ENCODE data around the gene CNTN4. TPM values are rescaled to one million over a fixed set of nuclear protein-coding genes. Genes with fewer than 3 reads are reported as not detected.

Gene CNTN4
- total RNA-seq, 4 donors from 2014 or later = 2.6 to 91.2 (median 13.2) TPM

GRCh38 chr3:3082234-3082924 lies 983.7 kb downstream of the CNTN4 start:
- H3K27me3 ChIP-seq = no peaks in the 10 kb centered on the region
- no peak for DNase-seq
- no peak overlapping the region for H3K27ac ChIP-seq
- TF ChIP-seq POLR2A (IDR thresholded peaks at IDR 0.05) (no peak), CTCF (IDR thresholded peaks at IDR 0.05) (no peak)
- intact Hi-C loops (cut with DNase I; ENCODE audit: low total_unique reads) = no loop called here
- no peaks in the 10 kb centered on the region for H3K9me3 ChIP-seq
- no peak overlapping the region for H3K4me3 ChIP-seq
- no peaks in the 10 kb centered on the region for H3K4me1 ChIP-seq
- no peaks in the 10 kb centered on the region for H3K36me3 ChIP-seq

GRCh38 chr3:3084890-3085289 lies 986.2 kb downstream of the CNTN4 start:
- DNase-seq = no peak
- Histone ChIP-seq H3K27ac (no peak overlapping the region), H3K4me3 (no peak overlapping the region), H3K27me3 (no peaks in the 10 kb centered on the region), H3K4me1 (no peaks in the 10 kb centered on the region), H3K9me3 (no peaks in the 10 kb centered on the region), H3K36me3 (no peaks in the 10 kb centered on the region)
- intact Hi-C loops (cut with DNase I; ENCODE audit: low total_unique reads) = no loop called here
- TF ChIP-seq CTCF (IDR thresholded peaks at IDR 0.05) (no peak), POLR2A (IDR thresholded peaks at IDR 0.05) (no peak)

- Histone ChIP-seq H3K27me3 (no peaks in the 10 kb centered on the region), H3K9me3 (no peaks in the 10 kb centered on the region), H3K36me3 (no peaks in the 10 kb centered on the region), H3K27ac (no peak overlapping the region), H3K4me1 (no peaks in the 10 kb centered on the region), H3K4me3 (no peak overlapping the region)
- TF ChIP-seq POLR2A (IDR thresholded peaks at IDR 0.05) (no peak), CTCF (IDR thresholded peaks at IDR 0.05) (no peak)
- intact Hi-C loops (cut with DNase I; ENCODE audit: low total_unique reads) = no loop called here
- DNase-seq = no peak
These were observed 987.1 kb downstream of the CNTN4 start for GRCh38 chr3:3085782-3086181.

GRCh38 chr3:3086239-3086638 lies 987.6 kb downstream of the CNTN4 start:
- TF ChIP-seq POLR2A (IDR thresholded peaks at IDR 0.05) (no peak), CTCF (IDR thresholded peaks at IDR 0.05) (no peak)
- no peak for DNase-seq
- Histone ChIP-seq H3K27me3 (no peaks in the 10 kb centered on the region), H3K4me3 (no peak overlapping the region), H3K4me1 (no peaks in the 10 kb centered on the region), H3K9me3 (no peaks in the 10 kb centered on the region), H3K36me3 (no peaks in the 10 kb centered on the region), H3K27ac (no peak overlapping the region)
- intact Hi-C loops (cut with DNase I; ENCODE audit: low total_unique reads) = no loop called here

GRCh38 chr3:3087279-3087678 lies 988.6 kb downstream of the CNTN4 start:
- no peaks in the 10 kb centered on the region for H3K27me3 ChIP-seq
- no peak overlapping the region for H3K4me3 ChIP-seq
- intact Hi-C loops (cut with DNase I; ENCODE audit: low total_unique reads) = no loop called here
- no peaks in the 10 kb centered on the region for H3K36me3 ChIP-seq
- H3K4me1 ChIP-seq = no peaks in the 10 kb centered on the region
- H3K27ac ChIP-seq = no peak overlapping the region
- DNase-seq = no peak
- no peaks in the 10 kb centered on the region for H3K9me3 ChIP-seq
- no peak for TF ChIP-seq POLR2A (IDR thresholded peaks at IDR 0.05)
- no peak for TF ChIP-seq CTCF (IDR thresholded peaks at IDR 0.05)
